Common myeloid progenitor, CD34-positive (primary cell): ENCODE data around the gene ZXDA. TPM values are rescaled to one million over a fixed set of nuclear protein-coding genes. Genes with fewer than 3 reads are reported as not detected.
"Not testable (repeated sequence)": the region's sequence is repeated elsewhere in the genome, so short reads cannot be mapped to it uniquely, and the experiment has no call there.

Experiments
- CTCF ChIA-PET: fragments of 350-600 bp; sonication (Branson Sonifier 250); formaldehyde crosslinking; loops from one replicate; lab custom pipeline; 2021; ENCODE audit warnings: antibody characterized with exemption; lab: Charles Lee
- POLR2A ChIA-PET: fragments of 350-600 bp; sonication (Branson Sonifier 250); formaldehyde crosslinking; loops from one replicate; lab custom pipeline; 2021; ENCODE audit warnings: antibody characterized with exemption; lab: Charles Lee
- DNase-seq, 3 donors: peaks; one replicate each; pipeline versions ENCODE4 v3.0.0 to v3.0.0-alpha.2; 2013
- H3K27ac ChIP-seq, 2 experiments: 1 replicate in 1 of 2; 2 replicates in 1 of 2; pipeline ENCODE4 v1.7.0; 2013; ENCODE audit warnings: inconsistent platforms in 2 of 2, low read length in 2 of 2, mild to moderate bottlenecking in 2 of 2, low read depth in 1 of 2, moderate library complexity in 1 of 2; ENCODE audit not compliant: severe bottlenecking in 2 of 2, insufficient read depth in 1 of 2, poor library complexity in 1 of 2
- H3K27me3 ChIP-seq, 5 experiments: replicated peaks in 2 of 5; 1 replicate in 3 of 5; 2 replicates in 2 of 5; pipeline versions ENCODE4 v1.6.1 to v1.7.0; 2013; ENCODE audit warnings: low read length in 4 of 5, mild to moderate bottlenecking in 2 of 5, moderate library complexity in 2 of 5, inconsistent platforms in 1 of 5; ENCODE audit not compliant: insufficient read depth in 5 of 5, control insufficient read depth in 4 of 5
- H3K36me3 ChIP-seq, 4 experiments: 1 replicate in 2 of 4; 2 replicates in 2 of 4; pipeline versions ENCODE4 v1.6.1 to v1.7.0; 2013; ENCODE audit warnings: low read length in 3 of 4, control low read depth in 1 of 4, mild to moderate bottlenecking in 1 of 4; ENCODE audit not compliant: control insufficient read depth in 4 of 4, insufficient read depth in 4 of 4
- H3K4me1 ChIP-seq, 4 experiments: 1 replicate in 3 of 4; 2 replicates in 1 of 4; pipeline versions ENCODE4 v1.6.1 to v1.7.1; 2013; ENCODE audit warnings: low read length in 3 of 4, mild to moderate bottlenecking in 3 of 4, control low read depth in 1 of 4, inconsistent platforms in 1 of 4, moderate library complexity in 1 of 4; ENCODE audit not compliant: control insufficient read depth in 4 of 4, insufficient read depth in 4 of 4; ENCODE audit errors: control extremely low read depth in 1 of 4
- H3K4me3 ChIP-seq, 7 experiments: 1 replicate in 4 of 7; 2 replicates in 3 of 7; pipeline versions ENCODE4 v1.5.1 to v1.7.0; 2013; ENCODE audit warnings: mild to moderate bottlenecking in 7 of 7, low read length in 6 of 7, moderate library complexity in 6 of 7, inconsistent platforms in 2 of 7, low read depth in 2 of 7, control low read depth in 1 of 7; ENCODE audit not compliant: insufficient read depth in 4 of 7, control insufficient read depth in 1 of 7; ENCODE audit errors: extremely low read depth in 1 of 7
- H3K9me3 ChIP-seq, 5 experiments: 1 replicate in 4 of 5; 2 replicates in 1 of 5; pipeline versions ENCODE4 v1.6.1 to v1.7.1; 2013; ENCODE audit warnings: low read length in 4 of 5, mild to moderate bottlenecking in 2 of 5, inconsistent platforms in 1 of 5, low read depth in 1 of 5, moderate library complexity in 1 of 5; ENCODE audit not compliant: control insufficient read depth in 4 of 5, insufficient read depth in 2 of 5; ENCODE audit errors: control extremely low read depth in 1 of 5
- whole genome bisulfite sequencing: methylation state at CpG from one replicate; pipeline ENCODE4 v1.1.5; 2013; ENCODE audit not compliant: insufficient coverage; 5-methylcytosine and 5-hydroxymethylcytosine counted together
- polyA plus RNA-seq: library from polyadenylated mRNA; unstranded; fragments of 120-200 nt; gene quantifications from one replicate; pipeline ENCODE4 v1.2.1, GENCODE V29; 2013

ZXDA gene, protein sequence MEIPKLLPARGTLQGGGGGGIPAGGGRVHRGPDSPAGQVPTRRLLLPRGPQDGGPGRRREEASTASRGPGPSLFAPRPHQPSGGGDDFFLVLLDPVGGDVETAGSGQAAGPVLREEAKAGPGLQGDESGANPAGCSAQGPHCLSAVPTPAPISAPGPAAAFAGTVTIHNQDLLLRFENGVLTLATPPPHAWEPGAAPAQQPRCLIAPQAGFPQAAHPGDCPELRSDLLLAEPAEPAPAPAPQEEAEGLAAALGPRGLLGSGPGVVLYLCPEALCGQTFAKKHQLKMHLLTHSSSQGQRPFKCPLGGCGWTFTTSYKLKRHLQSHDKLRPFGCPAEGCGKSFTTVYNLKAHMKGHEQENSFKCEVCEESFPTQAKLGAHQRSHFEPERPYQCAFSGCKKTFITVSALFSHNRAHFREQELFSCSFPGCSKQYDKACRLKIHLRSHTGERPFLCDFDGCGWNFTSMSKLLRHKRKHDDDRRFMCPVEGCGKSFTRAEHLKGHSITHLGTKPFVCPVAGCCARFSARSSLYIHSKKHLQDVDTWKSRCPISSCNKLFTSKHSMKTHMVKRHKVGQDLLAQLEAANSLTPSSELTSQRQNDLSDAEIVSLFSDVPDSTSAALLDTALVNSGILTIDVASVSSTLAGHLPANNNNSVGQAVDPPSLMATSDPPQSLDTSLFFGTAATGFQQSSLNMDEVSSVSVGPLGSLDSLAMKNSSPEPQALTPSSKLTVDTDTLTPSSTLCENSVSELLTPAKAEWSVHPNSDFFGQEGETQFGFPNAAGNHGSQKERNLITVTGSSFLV
- 8.4 TPM for polyA plus RNA-seq

DNA sequence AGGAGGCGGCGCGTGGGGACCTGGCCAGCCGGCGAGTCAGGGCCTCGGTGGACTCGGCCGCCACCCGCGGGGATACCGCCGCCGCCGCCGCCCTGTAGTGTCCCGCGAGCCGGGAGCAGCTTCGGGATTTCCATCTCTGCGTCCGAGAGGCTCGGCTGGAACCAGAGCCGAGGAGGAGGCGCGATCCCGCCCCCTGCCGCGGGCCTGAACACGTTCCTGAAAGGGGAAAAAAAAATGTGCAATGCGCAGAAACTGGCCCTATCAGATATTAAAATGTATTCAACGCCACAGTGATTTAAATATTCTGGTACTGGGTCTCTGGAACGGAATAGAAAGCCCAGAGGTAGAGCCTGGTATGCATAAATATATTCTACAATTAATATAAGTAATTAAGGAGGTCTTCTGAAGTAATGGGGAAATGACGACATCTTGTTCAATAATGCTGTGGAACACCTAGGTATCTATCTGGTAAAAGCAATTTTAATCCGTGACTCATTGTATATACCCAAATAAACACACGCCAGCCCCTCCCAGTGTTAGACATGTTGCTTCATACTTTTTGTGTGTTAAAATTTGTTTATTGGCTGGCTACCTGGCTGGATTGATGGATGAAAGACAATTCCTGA lies at the start of gene ZXDA:
Gene ZXDA, minus strand, starts transcription at position 172 of the 626 bp plus-strand sequence. Its CDS starts 38 bp downstream, at position 134.
- no CpG with 5 or more reads among the region's 35 CpGs for WGBS
- Histone ChIP-seq H3K4me3 (peak within 1 kb of the TSS; percentile 26 to 72 (median 54)), H3K4me1 (peaks cover 0 to 11% (median 6%) of the 10 kb centered on the region in 4 experiments), H3K27ac (peak within 1 kb of the TSS; percentile 33 to 68)
- H3K9me3 ChIP-seq, CTCF ChIA-PET, H3K27me3 ChIP-seq, H3K36me3 ChIP-seq, POLR2A ChIA-PET: not testable (repeated sequence)
- DNase-seq: peak in 2 of 3 donors; percentile 54 to 58

DNA sequence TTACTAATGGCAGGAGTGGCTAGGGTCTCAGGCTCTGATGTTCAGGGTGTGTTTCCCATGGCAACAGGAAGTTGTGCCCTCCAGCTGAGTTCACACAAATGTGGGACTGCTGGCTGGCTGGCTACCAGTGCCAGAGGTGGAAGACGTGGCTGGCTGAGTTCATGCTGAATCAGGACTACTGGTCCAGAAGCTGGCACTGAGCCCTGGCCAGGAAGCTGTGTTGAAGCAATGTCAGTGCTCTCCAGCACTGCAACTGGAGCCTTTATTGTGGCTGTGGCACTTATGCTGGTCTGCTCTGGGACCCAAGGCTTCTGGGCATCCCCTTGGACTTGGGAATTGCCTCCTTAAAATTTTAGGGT lies 42.0 kb upstream of the ZXDA start:
- Histone ChIP-seq H3K27me3 (no peaks in the 10 kb centered on the region), H3K36me3 (no peaks in the 10 kb centered on the region), H3K27ac (peak overlapping the region; percentile 62 to 82), H3K4me1 (peaks cover 0 to 21% (median 18%) of the 10 kb centered on the region in 4 experiments), H3K9me3 (no peaks in the 10 kb centered on the region), H3K4me3 (no peak overlapping the region)
- WGBS: 30% methylated on average over 1 of the region's 1 CpG
- ChIA-PET POLR2A (interaction anchor here (1.0 to 1.4 kb wide), 2 partner anchors 20 to 130 kb away, joined by 4 read pairs; no protein-coding TSS in a partner anchor), CTCF (interaction anchor here (1.1 to 2.4 kb wide), 6 partner anchors 20 to 130 kb away, joined by 3 to 19 read pairs (median 8); no protein-coding TSS in a partner anchor)
- no peak for DNase-seq

DNA sequence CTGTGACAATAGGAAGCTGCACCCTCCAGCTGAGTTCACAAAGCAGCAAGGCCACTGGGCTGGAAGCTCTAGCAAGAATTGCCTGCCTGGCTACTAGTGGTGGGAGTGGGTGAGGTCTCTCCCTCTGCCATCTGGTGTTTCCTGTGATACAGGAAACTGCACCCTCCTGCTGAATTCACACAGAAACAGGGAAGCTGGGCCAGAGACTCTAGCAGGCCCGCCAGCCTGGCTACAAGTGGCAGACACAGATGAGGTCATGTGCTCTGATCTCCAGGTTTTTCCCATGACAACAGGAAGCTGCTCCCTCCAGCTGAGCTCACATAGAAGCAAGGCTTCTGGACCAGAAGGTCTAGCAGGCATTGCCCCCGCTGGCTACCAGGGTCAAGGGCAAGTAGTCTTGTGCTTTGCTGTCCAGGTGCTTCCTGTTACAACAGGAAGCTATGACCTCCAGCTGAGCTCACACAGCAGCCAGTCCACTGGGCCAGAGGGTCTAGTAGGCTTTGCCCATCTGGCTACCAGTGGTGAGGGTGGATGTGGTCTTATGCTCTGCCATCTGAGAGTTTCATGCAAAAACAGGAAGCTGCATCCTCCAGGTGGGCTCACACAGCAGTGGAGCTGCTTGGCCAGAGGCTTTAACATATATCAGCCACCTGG lies 41.5 kb upstream of the ZXDA start:
- Histone ChIP-seq H3K4me3 (peak overlapping the region in 1 of 7 experiments; percentile 23), H3K36me3 (no peaks in the 10 kb centered on the region), H3K27ac (peak overlapping the region; percentile 56 to 82), H3K4me1 (peaks cover 0 to 21% (median 18%) of the 10 kb centered on the region in 4 experiments), H3K9me3 (no peaks in the 10 kb centered on the region), H3K27me3 (no peaks in the 10 kb centered on the region)
- WGBS: 38% methylated on average over 2 of the region's 2 CpGs
- ChIA-PET POLR2A (interaction anchor here (1.0 to 1.4 kb wide), 2 partner anchors 19 to 130 kb away, joined by 4 read pairs; no protein-coding TSS in a partner anchor), CTCF (interaction anchor here (1.1 to 2.4 kb wide), 6 partner anchors 20 to 129 kb away, joined by 3 to 19 read pairs (median 8); no protein-coding TSS in a partner anchor)
- peak; percentile 89 to 99 (median 97) for DNase-seq

DNA sequence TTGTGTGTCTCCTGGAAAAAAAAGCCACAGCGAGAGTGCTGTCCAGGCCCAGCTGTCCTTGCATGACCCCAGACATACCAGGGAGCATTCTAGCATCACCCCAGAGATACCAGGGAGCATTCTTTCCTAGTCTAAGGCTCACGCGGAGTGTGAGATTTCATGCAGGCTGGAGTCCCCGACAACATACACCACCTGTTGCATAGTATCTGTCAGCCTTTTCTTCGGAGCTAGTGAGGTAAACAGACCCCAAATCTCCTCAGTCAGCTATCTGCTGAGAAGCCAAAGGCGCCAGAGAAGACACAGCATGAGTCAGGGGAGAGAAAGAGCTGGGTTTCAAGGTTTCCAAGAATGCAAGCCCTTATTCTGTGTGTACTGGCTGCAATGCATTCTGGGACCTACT lies 23.1 kb upstream of the ZXDA start:
- H3K4me3 ChIP-seq: no peak overlapping the region
- H3K9me3 ChIP-seq: no peaks in the 10 kb centered on the region
- DNase-seq: no peak
- no peaks in the 10 kb centered on the region for H3K4me1 ChIP-seq
- H3K27me3 ChIP-seq: no peaks in the 10 kb centered on the region
- CTCF ChIA-PET: interaction anchor here (1.2 to 2.9 kb wide), 3 partner anchors 13 to 92 kb away, joined by 5 to 13 read pairs (median 7); no protein-coding TSS in a partner anchor
- 76% methylated on average over 6 of the region's 6 CpGs for WGBS
- POLR2A ChIA-PET: no interaction called here
- H3K36me3 ChIP-seq: no peaks in the 10 kb centered on the region
- H3K27ac ChIP-seq: no peak overlapping the region

DNA sequence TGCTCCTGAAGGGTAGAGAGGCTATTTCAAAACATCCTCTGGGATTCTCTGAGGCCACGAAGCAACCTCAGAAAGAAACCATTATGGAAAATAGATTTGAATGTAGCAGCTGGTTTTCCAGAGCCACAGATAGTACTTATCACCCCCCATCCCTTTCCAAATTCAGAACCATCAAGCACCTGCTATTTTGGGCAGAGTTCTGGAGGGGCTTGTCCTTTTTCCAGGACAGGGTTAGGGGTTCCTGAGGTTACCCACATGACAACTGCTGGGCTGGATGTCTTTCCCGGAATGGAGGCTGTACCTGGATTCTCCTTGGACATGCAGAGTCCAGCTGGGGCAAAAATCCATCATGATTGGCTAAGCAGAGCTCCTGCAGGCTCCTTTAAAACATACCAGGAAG lies 22.0 kb upstream of the ZXDA start:
- POLR2A ChIA-PET: interaction anchor here (0.7 kb wide), 1 partner anchor 20 kb away, joined by 4 read pairs; no protein-coding TSS in a partner anchor
- CTCF ChIA-PET: interaction anchor here (2.9 kb wide), 1 partner anchor 19 kb away, joined by 13 read pairs; no protein-coding TSS in a partner anchor
- WGBS: 53% methylated on average over 1 of the region's 2 CpGs

DNA sequence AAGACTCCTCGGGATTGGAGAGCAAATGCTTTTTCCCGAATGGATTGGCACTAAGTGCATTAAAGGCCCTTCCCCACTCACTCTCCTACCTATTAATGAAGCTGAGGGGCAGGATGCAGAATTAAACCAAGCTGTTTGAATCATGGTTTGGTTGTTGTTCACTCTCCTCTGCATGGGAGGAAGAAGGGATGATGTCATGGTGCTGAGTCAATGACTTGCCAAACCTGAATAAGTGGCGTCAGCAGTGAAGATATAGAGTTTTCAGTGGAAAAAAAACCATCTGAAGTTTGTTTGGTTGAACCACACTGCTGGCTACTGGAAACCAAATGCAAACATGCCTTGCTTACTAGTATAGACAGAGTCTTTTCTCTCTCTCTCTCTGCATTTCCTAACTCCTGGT lies 19.8 kb upstream of the ZXDA start:
- Histone ChIP-seq H3K4me3 (no peak overlapping the region), H3K4me1 (no peaks in the 10 kb centered on the region), H3K9me3 (no peaks in the 10 kb centered on the region), H3K27ac (no peak overlapping the region), H3K27me3 (no peaks in the 10 kb centered on the region), H3K36me3 (no peaks in the 10 kb centered on the region)
- ChIA-PET POLR2A (no interaction called here), CTCF (interaction anchor here (1.0 to 1.9 kb wide), 7 partner anchors 14 to 107 kb away, joined by 3 to 4 read pairs (median 3); no protein-coding TSS in a partner anchor)
- 58% methylated on average over 1 of the region's 3 CpGs for WGBS
- peak in 2 of 3 donors; percentile 31 to 50 for DNase-seq

More for the DNA sequence above, 22.0 kb upstream of the ZXDA start:
- no peaks in the 10 kb centered on the region for H3K27me3 ChIP-seq
- no peak for DNase-seq
- H3K4me3 ChIP-seq: no peak overlapping the region
- H3K36me3 ChIP-seq: no peaks in the 10 kb centered on the region
- H3K4me1 ChIP-seq: no peaks in the 10 kb centered on the region
- no peak overlapping the region for H3K27ac ChIP-seq
- H3K9me3 ChIP-seq: no peaks in the 10 kb centered on the region
